Measurements from ENCODE around the gene TMEM267. TPM values are rescaled to one million over a fixed set of nuclear protein-coding genes. Genes with fewer than 3 reads are reported as not detected.
"Not testable (repeated sequence)": the region's sequence is repeated elsewhere in the genome, so short reads cannot be mapped to it uniquely, and the experiment has no call there.

TMEM267 gene
- total RNA-seq, 1 experiment from 2014 or later = 6.3 TPM

DNA sequence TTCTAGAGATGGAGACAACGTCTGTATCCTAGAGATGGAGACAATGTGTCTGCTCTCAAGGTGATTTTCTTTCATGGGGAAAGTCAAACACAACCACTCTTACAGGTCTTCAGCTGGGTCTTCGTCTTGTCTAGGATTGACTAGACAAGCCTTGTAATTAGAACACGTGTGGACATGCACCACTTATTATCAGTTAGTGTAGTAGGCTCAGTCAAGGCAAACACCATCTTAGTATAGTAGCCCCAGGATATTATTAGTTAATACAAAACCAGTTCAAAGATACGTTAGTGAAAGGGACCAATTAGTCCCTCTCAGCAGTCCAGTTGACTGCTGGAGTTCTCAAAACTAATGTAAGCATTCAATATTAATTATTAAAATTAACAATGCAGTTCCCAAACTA lies 56.4 kb downstream of the TMEM267 start:
- H3K36me3 ChIP-seq (replicated peaks; ENCODE audit: control insufficient read depth, insufficient read depth, low read length) = no peaks in the 10 kb centered on the region
- no peaks in the 10 kb centered on the region for H3K27me3 ChIP-seq (ENCODE audit: control insufficient read depth, insufficient read depth, low read length)
- H3K4me3 ChIP-seq (ENCODE audit: insufficient read depth, low read depth, low read length) = no peak overlapping the region
- DNase-seq = no peak

DNA sequence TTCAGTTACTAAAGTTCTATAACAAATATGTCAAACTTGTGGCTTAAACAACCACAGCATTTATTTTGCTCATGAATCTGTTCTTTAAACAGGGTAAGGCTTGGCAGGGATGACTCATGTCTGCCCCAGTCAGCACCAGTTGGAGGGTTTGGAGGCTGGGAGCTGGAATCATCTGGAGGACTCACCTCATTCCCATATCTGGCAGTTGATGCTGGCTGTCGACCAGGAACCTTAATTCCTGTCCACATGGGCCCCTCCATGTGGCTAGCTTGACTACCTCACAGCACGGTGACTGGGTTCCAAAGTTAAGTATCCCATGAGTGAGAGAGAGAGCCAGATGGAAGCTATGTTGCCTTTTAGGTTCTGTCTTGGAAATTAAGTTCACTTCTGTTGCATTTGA lies 57.7 kb downstream of the TMEM267 start:
- Histone ChIP-seq H3K4me3 (ENCODE audit: insufficient read depth, low read depth, low read length) (no peak overlapping the region), H3K27me3 (ENCODE audit: control insufficient read depth, insufficient read depth, low read length) (no peaks in the 10 kb centered on the region), H3K36me3 (replicated peaks; ENCODE audit: control insufficient read depth, insufficient read depth, low read length) (no peaks in the 10 kb centered on the region)
- DNase-seq = no peak

- H3K4me3 ChIP-seq (ENCODE audit: insufficient read depth, low read depth, low read length); H3K36me3 ChIP-seq (replicated peaks; ENCODE audit: control insufficient read depth, insufficient read depth, low read length); H3K27me3 ChIP-seq (ENCODE audit: control insufficient read depth, insufficient read depth, low read length); DNase-seq: not testable (repeated sequence)
These were observed 60.6 kb downstream of the TMEM267 start for GRCh38 chr5:43423086-43423485.

DNA sequence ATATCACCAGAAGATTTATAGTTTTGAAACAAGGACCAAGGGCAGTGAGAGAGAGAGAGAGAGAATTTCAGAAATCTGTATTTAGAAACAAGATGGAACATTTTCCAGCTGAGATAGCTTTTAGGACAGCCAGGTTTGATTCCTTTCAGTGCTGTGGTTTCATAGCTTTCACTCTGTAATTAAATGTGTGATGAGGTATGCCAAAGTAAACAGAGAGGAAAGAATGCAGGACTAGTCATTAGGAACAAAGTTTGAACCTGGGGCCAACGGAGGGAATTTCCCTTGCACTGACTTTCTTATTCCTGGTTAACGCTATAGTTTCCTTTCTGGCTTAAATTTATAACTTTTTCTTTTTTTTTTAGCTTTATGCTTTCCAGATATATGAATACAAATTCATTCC lies 61.5 kb downstream of the TMEM267 start:
- H3K36me3 ChIP-seq (replicated peaks; ENCODE audit: control insufficient read depth, insufficient read depth, low read length) = no peaks in the 10 kb centered on the region
- no peaks in the 10 kb centered on the region for H3K27me3 ChIP-seq (ENCODE audit: control insufficient read depth, insufficient read depth, low read length)
- no peak overlapping the region for H3K4me3 ChIP-seq (ENCODE audit: insufficient read depth, low read depth, low read length)
- no peak for DNase-seq

- no peak overlapping the region for H3K4me3 ChIP-seq (ENCODE audit: insufficient read depth, low read depth, low read length)
- no peaks in the 10 kb centered on the region for H3K36me3 ChIP-seq (replicated peaks; ENCODE audit: control insufficient read depth, insufficient read depth, low read length)
- DNase-seq = no peak
- H3K27me3 ChIP-seq (ENCODE audit: control insufficient read depth, insufficient read depth, low read length) = no peaks in the 10 kb centered on the region
These were observed 62.1 kb downstream of the TMEM267 start for GRCh38 chr5:43421450-43422133.

- no peaks in the 10 kb centered on the region for H3K27me3 ChIP-seq (ENCODE audit: control insufficient read depth, insufficient read depth, low read length)
- no peak for DNase-seq
- no peak overlapping the region for H3K4me3 ChIP-seq (ENCODE audit: insufficient read depth, low read depth, low read length)
- H3K36me3 ChIP-seq (replicated peaks; ENCODE audit: control insufficient read depth, insufficient read depth, low read length) = no peaks in the 10 kb centered on the region
These were observed 63.4 kb downstream of the TMEM267 start for GRCh38 chr5:43420241-43420640.

DNA sequence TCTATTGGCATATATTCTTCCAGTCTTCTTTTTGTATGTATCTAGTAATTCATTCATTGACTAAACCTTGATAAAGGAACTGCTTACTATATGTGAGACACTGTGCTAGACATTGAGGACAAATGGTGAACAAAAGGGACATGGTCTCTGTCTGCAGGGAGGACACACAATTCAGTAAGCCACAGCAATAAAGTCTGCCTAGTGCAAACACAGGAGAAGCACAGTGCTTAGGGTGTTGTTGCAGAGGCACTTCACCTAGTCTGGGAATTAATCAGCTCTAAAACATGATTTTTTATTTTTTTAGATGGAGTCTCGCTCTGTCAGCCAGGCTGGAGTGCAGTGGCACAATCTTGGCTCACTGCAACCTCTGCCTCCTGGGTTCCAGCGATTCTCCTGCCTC lies 65.1 kb downstream of the TMEM267 start:
- H3K4me3 ChIP-seq (ENCODE audit: insufficient read depth, low read depth, low read length) = no peak overlapping the region
- DNase-seq = no peak

DNA sequence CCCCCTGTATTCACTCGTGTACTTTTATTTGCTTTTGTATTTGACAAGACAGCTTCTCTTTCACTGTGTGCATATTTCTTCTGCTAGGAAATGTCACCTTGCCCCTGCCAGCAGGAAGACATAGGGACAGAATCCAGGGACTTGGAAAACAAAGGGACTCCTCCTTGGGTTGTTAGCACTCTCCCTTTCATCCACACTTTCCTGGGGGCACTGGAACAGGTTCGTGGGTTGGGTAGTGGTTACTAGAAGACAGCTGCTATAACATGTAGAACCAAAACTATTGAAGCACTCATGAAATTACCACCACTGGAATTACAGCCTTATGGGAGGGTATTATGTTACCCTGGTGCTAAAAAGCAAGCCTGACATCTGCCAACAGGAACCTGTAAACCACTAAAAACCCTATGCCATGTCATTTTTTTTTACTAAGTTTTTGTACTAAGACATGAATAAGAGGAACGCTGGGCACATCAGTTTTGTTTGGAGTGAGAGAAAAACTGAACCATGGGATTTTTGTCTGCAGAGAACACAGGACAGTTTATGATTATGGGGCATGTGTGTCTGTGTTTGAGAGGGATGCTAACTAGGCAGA lies 66.8 kb downstream of the TMEM267 start:
- no peaks in the 10 kb centered on the region for H3K27me3 ChIP-seq (ENCODE audit: control insufficient read depth, insufficient read depth, low read length)
- no peak for DNase-seq
- no peaks in the 10 kb centered on the region for H3K36me3 ChIP-seq (replicated peaks; ENCODE audit: control insufficient read depth, insufficient read depth, low read length)
- no peak overlapping the region for H3K4me3 ChIP-seq (ENCODE audit: insufficient read depth, low read depth, low read length)

More for the DNA sequence above, 65.1 kb downstream of the TMEM267 start:
- Histone ChIP-seq H3K36me3 (replicated peaks; ENCODE audit: control insufficient read depth, insufficient read depth, low read length) (no peaks in the 10 kb centered on the region), H3K27me3 (ENCODE audit: control insufficient read depth, insufficient read depth, low read length) (no peaks in the 10 kb centered on the region)

- Histone ChIP-seq H3K36me3 (replicated peaks; ENCODE audit: control insufficient read depth, insufficient read depth, low read length) (no peaks in the 10 kb centered on the region), H3K27me3 (ENCODE audit: control insufficient read depth, insufficient read depth, low read length) (no peaks in the 10 kb centered on the region), H3K4me3 (ENCODE audit: insufficient read depth, low read depth, low read length) (no peak overlapping the region)
- DNase-seq = no peak
These were observed 67.5 kb downstream of the TMEM267 start for GRCh38 chr5:43415935-43416802.

GRCh38 chr5:43413966-43414365 lies 69.7 kb downstream of the TMEM267 start:
- DNase-seq = no peak
- no peaks in the 10 kb centered on the region for H3K27me3 ChIP-seq (ENCODE audit: control insufficient read depth, insufficient read depth, low read length)
- H3K36me3 ChIP-seq (replicated peaks; ENCODE audit: control insufficient read depth, insufficient read depth, low read length) = no peaks in the 10 kb centered on the region
- H3K4me3 ChIP-seq (ENCODE audit: insufficient read depth, low read depth, low read length) = no peak overlapping the region

DNA sequence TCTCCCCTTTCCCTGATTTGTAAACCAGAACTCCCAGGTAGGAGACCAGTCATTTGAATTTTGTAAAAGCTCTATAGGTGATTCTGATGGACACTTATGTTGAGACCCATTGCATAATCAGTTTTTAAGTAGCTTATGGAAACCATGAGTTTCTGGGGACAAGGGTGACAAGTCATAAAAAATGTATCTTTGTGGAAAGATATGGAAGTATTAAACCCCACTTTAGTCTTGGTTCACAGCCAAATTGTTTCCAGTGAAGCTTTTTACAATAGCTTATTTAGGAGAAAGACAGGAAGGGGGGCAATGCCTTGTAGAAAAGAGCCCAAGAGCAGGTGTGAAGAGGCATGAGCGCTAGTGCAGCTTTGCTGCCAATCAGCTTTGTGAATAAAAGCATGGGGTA lies 71.0 kb downstream of the TMEM267 start:
- no peak for DNase-seq
- no peaks in the 10 kb centered on the region for H3K27me3 ChIP-seq (ENCODE audit: control insufficient read depth, insufficient read depth, low read length)

GRCh38 chr5:43412156-43412555 lies 71.5 kb downstream of the TMEM267 start, which contains the start of gene CCL28:
CCL28 (minus strand) TSS chr5:43412391; CDS start chr5:43412316, 75 bp downstream.
- H3K27me3 ChIP-seq (ENCODE audit: control insufficient read depth, insufficient read depth, low read length) = no peaks in the 10 kb centered on the region
- H3K4me3 ChIP-seq (ENCODE audit: insufficient read depth, low read depth, low read length) = no peak within 1 kb of the TSS
- H3K36me3 ChIP-seq (replicated peaks; ENCODE audit: control insufficient read depth, insufficient read depth, low read length) = no peaks in the 10 kb centered on the region
- DNase-seq = no peak

More for the DNA sequence above, 71.0 kb downstream of the TMEM267 start:
- H3K36me3 ChIP-seq (replicated peaks; ENCODE audit: control insufficient read depth, insufficient read depth, low read length) = no peaks in the 10 kb centered on the region
- no peak overlapping the region for H3K4me3 ChIP-seq (ENCODE audit: insufficient read depth, low read depth, low read length)

DNA sequence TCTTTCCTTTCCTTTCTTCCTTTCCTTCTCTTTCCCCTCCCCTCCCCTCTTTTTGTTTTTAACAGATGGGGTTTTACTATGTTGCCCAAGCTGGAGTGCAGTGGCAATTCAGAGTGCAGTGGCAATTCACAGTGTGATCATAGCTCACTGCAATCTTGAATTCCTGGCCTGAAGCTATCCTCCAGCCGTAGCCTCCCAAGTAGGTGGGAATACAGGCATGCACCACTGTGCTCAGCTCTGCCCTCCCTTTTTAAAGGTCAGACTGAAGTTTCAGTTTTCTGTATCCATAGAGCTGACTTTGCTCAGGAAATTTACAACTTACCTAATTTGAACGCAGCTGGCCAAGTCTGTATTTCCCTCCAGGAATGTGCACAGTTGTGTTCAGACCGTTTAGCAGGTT lies 72.2 kb downstream of the TMEM267 start:
- Histone ChIP-seq H3K4me3 (ENCODE audit: insufficient read depth, low read depth, low read length) (no peak overlapping the region), H3K27me3 (ENCODE audit: control insufficient read depth, insufficient read depth, low read length) (no peaks in the 10 kb centered on the region), H3K36me3 (replicated peaks; ENCODE audit: control insufficient read depth, insufficient read depth, low read length) (no peaks in the 10 kb centered on the region)
- DNase-seq = no peak

- DNase-seq = no peak
- Histone ChIP-seq H3K27me3 (ENCODE audit: control insufficient read depth, insufficient read depth, low read length) (no peaks in the 10 kb centered on the region), H3K36me3 (replicated peaks; ENCODE audit: control insufficient read depth, insufficient read depth, low read length) (no peaks in the 10 kb centered on the region), H3K4me3 (ENCODE audit: insufficient read depth, low read depth, low read length) (no peak overlapping the region)
These were observed 73.3 kb downstream of the TMEM267 start for GRCh38 chr5:43410414-43410813.

DNA sequence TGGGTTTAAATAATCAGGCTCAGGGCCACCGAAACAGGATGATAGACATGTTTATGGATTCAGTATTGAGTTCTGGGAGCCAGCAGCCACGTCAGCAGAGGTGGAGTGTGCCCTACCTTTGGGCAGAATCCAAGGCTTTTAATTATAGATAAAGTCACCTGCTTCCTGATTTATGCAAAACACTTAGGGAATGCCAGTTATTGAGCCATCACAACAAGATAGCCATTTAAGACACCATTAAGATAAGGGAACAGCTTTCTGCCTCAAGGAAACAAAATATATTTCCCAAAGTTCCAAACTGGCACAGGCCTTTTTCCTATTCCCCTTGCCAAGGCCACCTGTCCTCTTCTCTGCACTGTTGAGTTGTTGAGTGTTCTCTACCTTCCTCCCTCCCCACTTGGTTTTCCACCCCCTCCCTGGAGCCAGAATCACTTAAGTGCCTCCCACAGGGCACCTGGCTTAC lies 73.8 kb downstream of the TMEM267 start:
- DNase-seq = no peak
- Histone ChIP-seq H3K4me3 (ENCODE audit: insufficient read depth, low read depth, low read length) (no peak overlapping the region), H3K27me3 (ENCODE audit: control insufficient read depth, insufficient read depth, low read length) (no peaks in the 10 kb centered on the region), H3K36me3 (replicated peaks; ENCODE audit: control insufficient read depth, insufficient read depth, low read length) (no peaks in the 10 kb centered on the region)
